GM19463 (cell line): ENCODE measurements around the gene SYNGR3.
"Not testable (repeated sequence)": the region's sequence is repeated elsewhere in the genome, so short reads cannot be mapped to it uniquely, and the experiment has no call there.

Experiments used
- ATAC-seq: cut with Tn5 transposase; IDR thresholded peaks from one replicate; pipeline ENCODE4 v1.9.1; 2021; ENCODE audit warnings: mild to moderate bottlenecking, moderate library complexity; ENCODE audit not compliant: unreplicated experiment

The SYNGR3 gene

GRCh38 chr16:1959269-1960039 is 30.3 kb upstream of the SYNGR3 start, which contains the start of gene NDUFB10:
Gene NDUFB10 (plus strand): TSS chr16:1959538. CDS start chr16:1959625, 87 bp downstream.
- ATAC-seq, result peak; percentile 84

GRCh38 chr16:1960665-1961630 is 28.8 kb upstream of the SYNGR3 start:
- no peak for ATAC-seq

DNA sequence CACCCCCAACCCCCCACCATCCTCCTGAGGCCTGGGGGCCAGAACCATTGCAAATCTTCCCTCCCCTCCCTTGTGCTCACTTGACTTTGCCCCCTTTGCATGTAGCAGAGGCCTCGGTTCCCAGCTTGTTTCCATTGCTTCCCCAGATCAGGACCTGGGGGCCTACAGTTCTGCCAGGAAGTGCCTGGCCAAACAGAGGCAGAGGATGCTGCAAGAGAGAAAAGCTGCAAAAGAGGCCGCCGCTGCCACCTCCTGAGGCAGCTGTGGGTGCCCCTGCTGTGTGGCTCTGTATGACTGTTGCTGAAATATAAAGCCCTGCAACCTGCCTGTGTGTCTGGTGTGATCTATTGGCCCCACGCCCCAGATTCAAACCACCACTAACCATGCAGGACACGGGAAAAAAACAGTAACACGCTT is 28.1 kb upstream of the SYNGR3 start:
- no peak for ATAC-seq

- not testable (repeated sequence) for ATAC-seq
Measured at GRCh38 chr16:1962161-1963153, 27.3 kb upstream of the SYNGR3 start.

GRCh38 chr16:1963806-1964505 is 25.8 kb upstream of the SYNGR3 start:
- ATAC-seq, result peak; percentile 2

GRCh38 chr16:1964506-1965395 is 25.0 kb upstream of the SYNGR3 start, which contains the start of gene RPS2:
Gene RPS2 (minus strand): TSS chr16:1964826. CDS start chr16:1964625, 201 bp downstream.
- peak; percentile 90 for ATAC-seq

DNA sequence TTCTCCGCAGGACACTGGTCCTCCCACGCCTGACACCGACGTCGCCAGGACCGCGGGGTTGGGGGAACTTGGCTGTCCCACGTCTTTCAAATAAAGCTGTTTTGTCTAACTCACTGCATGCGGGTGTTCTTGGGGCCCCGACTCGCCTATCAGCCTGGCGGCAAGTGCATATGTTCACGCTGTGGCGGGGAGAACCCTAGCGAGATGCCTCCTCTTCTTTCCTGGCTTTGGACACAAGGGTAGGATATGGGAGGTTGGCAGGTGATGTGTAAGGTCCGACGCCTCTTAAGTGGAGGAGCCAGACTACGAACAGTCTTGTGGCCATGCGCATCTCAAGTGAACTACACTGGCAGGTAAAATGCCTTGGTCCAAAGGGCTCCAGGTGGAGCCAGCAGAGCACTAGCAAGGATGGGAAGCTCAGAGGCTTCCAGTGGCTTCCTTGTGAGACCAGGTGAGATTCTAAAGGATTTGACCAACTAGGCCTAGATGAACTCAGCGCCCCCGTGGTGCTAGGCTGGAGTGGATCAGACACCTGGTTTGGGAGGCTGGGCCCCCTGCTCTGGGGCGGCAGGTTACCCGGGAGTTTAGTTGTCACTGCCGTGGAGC is 24.3 kb upstream of the SYNGR3 start:
- no peak for ATAC-seq

- ATAC-seq, result no peak
Measured at GRCh38 chr16:1966460-1966859, 23.3 kb upstream of the SYNGR3 start, which contains the start of gene RNF151. Gene RNF151 (plus strand): TSS chr16:1966856. CDS start chr16:1966882, 26 bp downstream.

DNA sequence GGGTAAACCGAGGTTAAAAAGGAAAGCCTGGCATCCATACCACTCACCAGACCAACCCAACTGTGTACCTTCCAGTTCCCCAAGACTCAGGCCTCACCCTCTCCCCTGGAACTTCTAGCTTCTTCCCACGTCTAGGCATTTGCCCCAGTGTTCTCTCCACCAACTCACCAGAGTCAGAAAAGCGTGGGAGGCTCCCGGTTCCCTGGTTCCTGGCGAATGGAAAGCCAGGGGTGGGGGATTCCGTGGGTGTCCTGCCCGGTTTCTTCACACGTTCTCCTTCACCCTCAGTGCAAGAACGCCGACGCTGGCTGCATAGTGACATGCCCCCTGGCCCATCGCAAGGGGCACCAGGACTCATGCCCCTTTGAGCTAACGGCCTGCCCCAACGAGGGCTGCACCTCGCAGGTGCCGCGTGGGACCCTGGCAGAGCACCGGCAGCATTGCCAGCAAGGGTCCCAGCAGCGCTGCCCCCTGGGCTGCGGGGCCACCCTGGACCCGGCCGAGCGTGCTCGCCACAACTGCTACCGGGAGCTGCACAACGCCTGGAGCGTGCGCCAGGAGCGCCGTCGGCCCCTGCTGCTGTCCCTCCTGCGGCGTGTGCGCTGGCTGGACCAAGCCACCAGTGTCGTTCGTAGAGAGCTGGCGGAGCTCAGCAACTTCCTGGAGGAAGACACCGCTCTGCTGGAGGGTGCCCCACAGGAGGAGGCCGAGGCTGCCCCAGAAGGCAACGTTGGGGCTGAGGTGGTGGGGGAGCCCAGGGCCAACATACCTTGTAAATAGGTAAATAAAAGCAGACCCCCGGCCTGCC is 21.4 kb upstream of the SYNGR3 start:
- no peak for ATAC-seq

DNA sequence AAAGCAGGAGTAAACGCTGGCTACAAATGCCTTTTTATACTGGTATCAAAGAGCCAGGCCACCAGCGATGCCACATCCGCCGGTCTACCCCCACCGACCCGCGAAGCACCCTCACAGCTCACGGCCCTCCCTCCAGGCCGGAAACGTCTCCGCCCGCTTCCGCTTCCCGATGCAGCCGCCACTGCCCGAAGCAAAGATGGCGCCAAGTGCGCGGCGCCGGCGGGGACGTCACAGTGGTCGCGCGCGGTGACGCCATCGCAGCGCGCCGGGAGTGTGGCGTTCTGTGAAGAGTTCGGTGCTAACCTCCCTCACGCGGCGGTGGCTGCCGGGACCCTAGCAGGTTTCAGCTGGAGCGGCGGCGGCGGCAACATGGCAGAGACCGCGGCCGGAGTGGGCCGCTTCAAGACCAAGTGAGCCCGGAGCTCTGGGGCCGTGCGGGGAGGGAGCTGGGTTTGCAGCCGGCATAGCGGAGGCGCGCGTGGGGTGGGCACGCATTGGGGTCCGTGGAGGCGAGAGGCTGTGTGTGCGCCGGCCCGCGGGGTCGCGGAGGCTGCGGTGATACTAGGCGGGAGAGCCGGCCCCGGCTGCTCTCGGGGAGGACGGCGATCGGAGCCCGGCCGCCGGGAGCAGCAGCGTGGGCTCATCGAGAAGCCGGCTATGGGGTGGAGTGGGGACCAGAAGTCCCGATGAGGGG is 17.8 kb upstream of the SYNGR3 start, which contains the start of gene TBL3:
Gene TBL3 (plus strand): TSS at position 258 of the 694 bp plus-strand sequence. CDS start 112 bp downstream, at position 370.
- peak; percentile 90 for ATAC-seq

DNA sequence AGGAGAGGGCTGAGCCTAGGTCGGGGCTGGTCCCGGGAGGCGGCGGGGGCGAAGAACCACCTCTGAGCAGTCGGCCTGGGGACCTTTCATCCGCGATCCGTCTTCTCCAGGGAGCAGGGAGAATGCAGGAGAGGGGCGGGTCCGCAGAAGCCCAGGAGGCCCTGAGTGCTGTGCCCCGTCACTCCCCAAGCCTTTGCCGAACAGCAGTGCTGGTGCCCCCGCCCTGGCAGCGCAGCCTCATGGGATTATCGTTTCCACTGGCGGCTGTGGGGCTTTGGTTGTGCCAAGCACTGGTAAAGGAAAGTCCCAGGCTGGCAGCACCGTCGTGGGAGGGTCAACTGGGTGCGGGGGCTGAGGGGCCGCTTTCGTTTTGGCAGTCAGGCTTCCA is 17.3 kb upstream of the SYNGR3 start:
- no peak for ATAC-seq

- ATAC-seq, result no peak
Measured at GRCh38 chr16:1973461-1974156, 16.2 kb upstream of the SYNGR3 start.

DNA sequence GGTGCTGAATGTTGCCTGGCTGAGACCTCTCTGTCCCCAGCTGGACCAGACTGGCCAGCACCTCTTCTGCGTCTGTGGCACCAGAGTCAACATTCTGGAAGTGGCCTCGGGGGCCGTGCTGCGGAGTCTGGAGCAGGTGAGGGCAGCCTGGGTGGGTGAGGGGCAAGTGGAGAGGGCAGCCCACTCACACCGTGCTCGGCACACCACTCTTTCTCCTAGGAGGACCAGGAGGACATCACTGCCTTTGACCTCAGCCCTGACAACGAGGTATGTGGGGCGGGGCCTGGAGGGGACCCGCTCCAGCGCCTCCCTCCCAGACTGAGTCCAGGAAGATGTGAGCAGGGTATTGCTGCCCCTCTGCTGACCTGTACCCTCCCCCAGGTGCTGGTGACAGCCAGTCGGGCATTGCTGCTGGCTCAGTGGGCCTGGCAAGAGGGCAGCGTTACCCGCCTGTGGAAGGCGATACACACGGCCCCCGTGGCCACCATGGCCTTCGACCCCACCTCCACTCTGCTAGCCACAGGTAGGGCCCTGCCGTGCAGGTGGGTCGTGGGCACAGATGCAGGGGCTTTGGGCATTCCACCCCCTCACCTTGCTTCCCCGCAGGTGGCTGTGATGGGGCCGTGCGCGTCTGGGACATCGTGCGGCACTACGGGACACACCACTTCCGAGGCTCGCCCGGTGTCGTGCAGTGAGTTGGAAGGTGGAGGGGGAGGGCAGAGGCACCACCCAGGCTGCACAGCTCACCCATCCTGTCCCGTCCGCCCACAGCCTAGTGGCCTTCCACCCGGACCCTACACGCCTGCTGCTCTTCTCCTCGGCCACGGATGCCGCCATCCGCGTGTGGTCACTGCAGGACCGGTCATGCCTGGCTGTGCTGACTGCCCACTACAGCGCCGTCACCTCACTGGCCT is 15.4 kb upstream of the SYNGR3 start:
- no peak for ATAC-seq

- no peak for ATAC-seq
Measured at GRCh38 chr16:1975432-1976215, 14.1 kb upstream of the SYNGR3 start.
